ENCODE data around the gene DSTN.

GRCh38 chr20:17647391-17648314 lies 77.8 kb downstream of the DSTN start:
- no peak for TF ChIP-seq POLR2A (IDR thresholded peaks at IDR 0.05; ENCODE audit: low read depth, low read length)
- TF ChIP-seq TAF1 (IDR thresholded peaks at IDR 0.05; ENCODE audit: borderline replicate concordance, low read depth, low read length), result no peak
